ENCODE results near the gene VARS2.

VARS2 gene

DNA sequence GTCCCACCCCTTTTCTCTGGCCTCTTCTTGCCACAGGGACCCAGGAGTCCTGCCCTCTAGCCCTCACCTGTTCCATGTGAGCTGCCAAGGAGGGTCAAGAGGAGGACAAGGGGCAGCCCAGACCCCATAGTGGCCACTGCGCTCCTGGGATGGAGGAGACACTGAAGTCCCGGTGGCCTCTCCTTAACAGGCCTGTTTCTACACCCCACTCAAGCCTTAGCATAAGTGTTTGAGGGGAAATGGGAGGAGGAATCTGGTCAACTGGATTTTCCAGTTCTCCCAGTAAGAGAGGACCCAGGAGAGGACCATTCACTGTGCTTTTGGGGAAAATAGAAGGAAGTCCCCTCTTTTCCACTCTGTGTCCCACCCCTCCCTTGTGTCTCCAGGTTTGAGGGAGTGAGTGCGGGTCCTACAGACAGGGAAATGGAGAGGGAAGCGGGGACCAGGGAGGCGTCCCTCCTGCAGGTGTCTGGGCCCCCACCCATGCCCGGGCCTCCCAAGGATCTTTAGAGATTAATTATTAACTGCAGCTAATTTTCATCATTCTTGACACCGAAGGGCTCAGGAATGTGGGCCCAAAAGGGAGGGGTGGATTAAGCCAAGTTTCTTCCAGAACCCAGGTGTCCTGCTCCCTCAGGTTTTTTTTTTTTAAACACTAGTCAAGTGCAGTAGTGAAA lies 18.1 kb downstream of the VARS2 start, which contains the start of gene SFTA2:
Gene SFTA2, minus strand, starts transcription at position 202 of the 677 bp plus-strand sequence. Its CDS starts 74 bp downstream, at position 128.
- DNase-seq: no peak

DNA sequence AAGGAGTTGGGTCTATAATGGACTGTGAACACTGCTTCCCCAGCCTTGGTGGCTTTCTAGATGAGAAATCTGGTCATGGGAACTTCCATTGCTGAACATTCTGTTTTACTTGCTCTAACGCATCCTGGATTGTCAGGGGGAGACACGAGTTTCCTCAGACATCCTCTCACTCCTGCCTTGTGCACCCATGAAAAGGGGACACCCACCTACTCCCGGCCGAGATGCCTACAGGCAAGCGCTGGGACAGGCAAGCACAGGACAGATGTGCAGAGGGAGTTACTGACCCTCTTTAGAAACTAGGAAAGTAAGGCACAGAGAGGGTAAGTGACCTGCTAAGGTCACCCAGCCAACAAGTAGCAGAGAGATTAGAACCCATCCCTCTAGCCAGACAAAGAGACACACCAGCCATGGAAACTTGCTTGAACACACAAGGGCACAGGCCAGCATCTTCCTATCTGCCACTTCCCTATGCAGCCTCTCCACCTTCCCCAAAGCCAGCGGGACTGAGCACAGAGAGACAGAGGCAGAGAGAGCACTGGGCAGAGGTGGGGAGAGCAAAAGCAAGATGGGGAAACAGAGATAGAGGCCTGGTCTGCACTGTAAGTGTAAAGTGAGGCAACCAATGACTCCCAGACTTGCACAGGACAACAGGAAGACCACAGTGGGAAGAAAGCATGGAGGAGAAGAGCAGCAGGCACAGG lies 18.8 kb downstream of the VARS2 start:
- no peak for DNase-seq

DNA sequence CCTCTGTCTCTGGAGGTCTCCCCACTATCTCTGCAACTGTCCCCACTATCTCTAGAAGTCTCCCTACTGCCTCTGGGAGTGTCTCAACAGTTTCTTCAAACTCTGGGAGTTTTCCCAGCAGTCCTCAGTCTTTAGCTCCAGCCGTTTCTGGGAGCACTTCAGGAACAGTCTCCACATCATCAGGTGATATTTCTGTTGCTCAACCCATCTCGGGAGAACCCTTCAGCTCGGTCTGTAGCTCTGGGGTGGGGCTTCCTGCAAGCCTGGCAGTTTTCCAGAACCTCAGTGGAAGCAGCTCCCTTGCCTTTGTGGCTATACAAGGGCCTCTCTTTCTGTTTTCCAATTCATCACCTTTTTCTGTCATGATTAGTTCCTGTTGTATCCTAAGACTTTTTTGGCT lies 21.0 kb downstream of the VARS2 start:
- DNase-seq: no peak

DNA sequence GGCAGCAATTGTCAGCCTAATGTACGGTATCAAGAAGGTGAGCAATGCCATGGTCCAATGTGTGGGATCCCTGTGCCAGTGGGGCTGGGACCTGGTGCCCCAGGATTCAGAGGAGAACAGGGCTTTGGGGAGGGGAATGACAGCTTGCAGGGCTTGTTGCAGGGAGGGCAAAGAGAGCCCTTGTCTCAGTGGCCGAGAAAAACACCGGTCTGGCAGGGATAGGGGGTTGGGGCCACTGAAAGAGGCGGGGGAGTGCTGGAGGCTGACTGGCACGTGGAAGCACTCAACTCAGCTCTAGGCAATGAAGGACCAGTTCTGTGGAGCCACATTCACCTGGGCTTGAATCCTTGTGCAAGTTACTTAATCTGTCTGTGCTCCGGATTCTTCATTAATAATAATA lies 23.2 kb downstream of the VARS2 start:
- DNase-seq: no peak

GRCh38 chr6:30938730-30939129 lies 24.7 kb downstream of the VARS2 start:
- no peak for DNase-seq

DNA sequence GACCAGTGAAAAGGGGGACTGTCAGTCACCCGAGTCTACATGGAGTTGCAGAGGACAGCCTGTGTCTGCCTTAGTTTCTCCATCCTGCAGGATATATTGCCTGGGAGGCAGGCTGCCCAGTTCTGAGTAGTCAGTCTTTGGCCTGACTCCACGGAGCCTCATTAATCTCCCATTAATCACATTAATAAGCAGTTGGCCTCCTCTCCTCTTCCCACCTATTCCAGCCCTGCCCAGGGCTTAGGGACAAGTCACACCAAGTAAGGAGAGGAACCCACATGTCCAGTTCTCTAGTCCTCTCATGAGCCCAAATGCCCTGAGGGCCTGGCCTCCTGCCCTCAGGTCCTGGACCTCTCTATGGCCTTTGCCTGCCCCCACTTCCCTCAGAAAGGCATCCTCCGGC lies 25.4 kb downstream of the VARS2 start:
- DNase-seq: no peak

- no peak for DNase-seq
Measured at GRCh38 chr6:30940361-30940986, 26.4 kb downstream of the VARS2 start, which contains the start of gene MUCL3. MUCL3 (plus strand) TSS chr6:30940973; CDS start chr6:30941000, 27 bp downstream.

DNA sequence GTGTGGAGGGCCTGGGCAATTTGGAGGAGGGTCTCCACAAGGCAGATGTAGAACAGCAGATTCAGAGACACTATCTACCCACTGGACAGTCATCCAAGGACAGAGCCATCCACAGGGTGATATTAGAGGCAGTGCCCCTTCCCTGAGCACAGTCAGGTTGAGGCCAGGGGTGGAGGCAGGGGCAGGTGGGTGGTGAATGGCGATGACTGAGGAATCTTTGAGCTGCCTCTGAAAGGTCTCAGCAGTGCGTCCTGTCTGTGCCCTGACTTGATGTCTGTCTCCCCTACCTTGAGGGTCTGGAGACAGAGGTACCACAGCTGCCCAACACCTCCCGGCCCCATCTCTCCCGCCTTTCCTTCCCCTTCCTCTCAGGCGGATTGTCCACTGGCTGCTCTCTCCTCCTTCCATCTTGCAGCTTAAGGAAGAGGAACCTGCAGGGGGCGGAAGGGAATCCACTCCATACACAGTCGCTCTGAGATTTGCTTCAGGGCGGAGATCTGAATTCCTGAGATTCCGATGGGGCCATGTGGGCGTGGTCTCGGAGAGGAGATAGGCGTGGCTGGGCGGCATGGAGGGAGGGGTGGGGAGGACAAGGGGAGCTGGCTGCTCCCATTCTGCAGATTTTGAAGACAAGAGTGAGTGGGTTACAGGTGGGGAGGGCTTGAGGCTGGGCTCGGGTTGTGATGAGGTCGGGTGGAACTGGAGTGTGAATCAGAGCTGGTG lies 28.5 kb downstream of the VARS2 start:
- DNase-seq: peak; percentile 58

GRCh38 chr6:30944051-30944450 lies 30.0 kb downstream of the VARS2 start:
- no peak for DNase-seq

DNA sequence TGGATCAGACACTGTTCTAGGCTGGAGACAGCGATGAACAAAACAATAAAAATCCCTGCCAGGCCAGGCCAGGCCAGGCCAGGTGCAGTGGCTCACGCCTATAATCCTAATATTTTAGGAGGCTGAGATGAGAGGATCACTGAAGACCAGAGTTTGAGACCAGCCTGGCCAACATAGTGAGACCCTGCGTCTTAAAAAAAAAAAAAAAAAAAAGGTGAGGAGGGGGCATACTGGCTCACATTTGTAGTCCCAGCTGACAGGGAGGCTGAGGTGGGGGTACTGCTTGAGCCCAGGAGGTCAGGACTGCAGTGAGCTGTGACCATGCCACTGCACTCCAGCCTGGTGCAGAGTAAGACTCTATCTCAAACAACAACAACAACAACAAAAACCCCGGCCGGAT lies 31.2 kb downstream of the VARS2 start:
- no peak for DNase-seq

- no peak for DNase-seq
Measured at GRCh38 chr6:30947231-30947630, 33.2 kb downstream of the VARS2 start.

- no peak for DNase-seq
Measured at GRCh38 chr6:30948811-30949210, 34.8 kb downstream of the VARS2 start.

DNA sequence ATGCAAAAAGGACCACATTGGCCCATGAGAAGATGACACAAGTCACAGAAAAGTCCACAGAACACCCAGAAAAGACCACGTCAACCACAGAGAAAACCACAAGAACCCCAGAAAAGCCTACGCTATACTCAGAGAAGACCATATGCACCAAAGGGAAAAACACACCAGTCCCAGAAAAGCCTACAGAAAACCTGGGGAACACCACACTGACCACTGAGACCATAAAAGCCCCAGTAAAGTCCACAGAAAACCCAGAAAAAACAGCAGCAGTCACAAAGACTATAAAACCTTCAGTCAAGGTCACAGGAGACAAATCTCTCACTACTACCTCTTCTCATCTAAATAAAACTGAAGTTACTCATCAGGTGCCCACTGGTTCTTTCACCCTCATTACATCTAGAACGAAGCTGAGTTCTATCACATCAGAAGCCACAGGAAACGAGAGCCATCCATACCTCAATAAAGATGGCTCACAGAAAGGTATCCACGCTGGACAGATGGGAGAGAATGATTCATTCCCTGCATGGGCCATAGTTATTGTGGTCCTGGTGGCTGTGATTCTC lies 38.0 kb downstream of the VARS2 start:
- no peak for DNase-seq

- DNase-seq: no peak
Measured at GRCh38 chr6:30954631-30955366, 40.8 kb downstream of the VARS2 start.

- DNase-seq: peak; percentile 54
Measured at GRCh38 chr6:30955367-30956042, 41.5 kb downstream of the VARS2 start.

DNA sequence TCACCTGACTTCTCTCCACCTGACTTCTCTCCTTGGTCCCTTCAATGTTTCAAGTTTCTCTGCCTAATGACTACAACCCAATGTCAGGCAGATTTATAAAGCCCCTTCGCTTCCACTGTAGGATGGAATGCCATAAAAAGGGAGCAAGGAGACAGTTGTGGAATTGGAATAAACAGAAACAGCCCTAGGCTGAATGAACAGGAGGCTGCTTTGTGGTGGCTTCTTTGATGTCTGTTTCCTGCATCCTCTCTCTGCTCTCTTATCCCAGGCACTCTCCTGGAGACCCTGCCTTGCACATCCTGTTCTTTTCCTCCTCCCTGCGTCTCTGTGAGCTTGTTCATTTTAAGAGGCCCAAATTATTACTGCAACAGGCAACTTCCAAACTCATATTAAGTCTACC lies 43.7 kb downstream of the VARS2 start:
- no peak for DNase-seq

DNA sequence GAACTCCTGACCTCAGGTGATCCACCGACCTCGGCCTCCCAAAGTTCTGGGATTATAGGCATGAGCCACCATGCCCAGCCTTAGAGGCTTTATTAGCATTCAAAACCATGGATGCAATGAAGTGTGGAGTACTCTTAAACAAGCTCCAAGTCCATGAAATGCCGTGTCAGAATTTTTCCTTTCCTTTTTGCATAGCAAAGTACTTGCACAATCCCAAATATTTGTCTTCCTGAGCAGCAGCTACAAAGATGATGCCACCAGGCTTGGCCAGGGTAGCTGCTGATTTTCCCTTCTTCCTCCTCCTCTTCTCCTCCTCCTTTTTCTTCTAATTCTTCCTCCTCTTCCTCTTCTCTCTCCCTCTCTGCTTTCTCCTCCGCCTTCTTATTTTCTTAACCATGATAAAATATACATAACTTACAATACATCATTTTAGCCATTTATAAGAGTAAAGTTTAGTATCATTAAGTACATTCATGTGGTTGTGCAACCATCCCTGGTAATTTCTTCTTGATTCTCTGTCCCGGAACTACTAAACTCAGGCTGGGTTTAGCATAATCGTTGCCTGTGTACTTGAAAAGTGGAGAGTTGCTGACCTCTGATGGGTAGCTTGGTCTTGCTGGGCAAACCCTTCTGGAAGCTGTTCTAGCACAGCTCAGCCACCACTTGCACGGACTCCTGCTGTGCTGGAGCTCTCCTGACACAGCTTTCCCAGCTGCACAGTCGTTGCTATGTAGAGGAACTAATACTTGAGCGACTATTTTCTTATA lies 47.1 kb downstream of the VARS2 start:
- no peak for DNase-seq

DNA sequence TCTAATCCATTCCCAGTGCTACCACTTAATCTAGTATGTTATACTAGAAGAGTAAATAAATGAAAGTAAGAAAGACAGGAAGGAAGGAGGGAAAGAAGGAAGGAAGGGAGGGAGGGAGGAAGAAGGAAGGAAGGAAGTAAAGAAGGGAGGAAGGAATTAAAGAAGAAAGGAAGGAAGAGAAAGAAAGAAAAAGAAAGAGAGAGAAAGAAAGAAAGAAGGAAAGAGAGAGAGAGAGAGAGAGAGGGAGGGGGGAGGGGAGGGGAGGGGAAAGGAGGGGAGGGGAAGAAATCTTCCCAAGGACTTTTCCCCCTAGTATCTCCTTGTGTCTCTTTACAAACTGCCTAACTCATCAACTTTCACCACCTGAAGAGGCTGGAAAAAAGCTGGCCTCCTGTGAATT lies 48.7 kb downstream of the VARS2 start:
- DNase-seq: no peak

GRCh38 chr6:30963641-30964040 lies 49.6 kb downstream of the VARS2 start:
- no peak for DNase-seq

DNA sequence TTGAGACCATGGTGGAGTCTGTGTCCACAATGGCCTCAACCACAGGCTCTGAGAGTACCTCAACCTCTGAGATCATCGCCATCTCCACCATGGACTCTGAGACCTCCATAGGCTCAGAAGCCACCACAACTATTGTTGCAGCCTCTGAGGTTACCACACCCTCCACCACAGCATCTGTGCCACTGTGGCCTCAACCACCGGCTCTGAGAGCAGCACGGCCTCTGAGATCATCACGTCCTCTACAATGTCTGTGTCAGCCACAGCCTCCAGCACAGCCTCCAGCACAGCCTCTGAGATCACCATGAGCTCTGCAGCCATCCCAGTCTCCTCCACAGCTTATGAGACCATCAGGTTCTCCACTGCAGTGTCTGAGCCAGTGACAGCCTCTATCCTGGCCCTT lies 50.0 kb downstream of the VARS2 start:
- no peak for DNase-seq

GRCh38 chr6:30965140-30965601 lies 51.1 kb downstream of the VARS2 start:
- DNase-seq: no peak

Measured in right forelimb (tissue), 1 donor.